Ishikawa (cell line): ENCODE results near the gene TMEM161A.

Source experiments
- CREB1 ChIP-seq: IDR thresholded peaks from 2 replicates; pipeline ENCODE4 v1.6.1; 2012; ENCODE audit warnings: low read depth
- EGR1 ChIP-seq: IDR thresholded peaks from 2 replicates; pipeline ENCODE4 v1.6.1; 2012
- FOXM1 ChIP-seq: IDR thresholded peaks from 2 replicates; pipeline ENCODE4 v1.6.1; 2012; ENCODE audit warnings: low read depth, borderline replicate concordance
- RAD21 ChIP-seq: IDR thresholded peaks from 2 replicates; pipeline ENCODE4 v1.6.1; 2012; ENCODE audit warnings: low read depth
- TAF1 ChIP-seq: IDR thresholded peaks from 2 replicates; pipeline ENCODE4 v1.6.1; 2012; ENCODE audit warnings: low read depth, mild to moderate bottlenecking
- TCF12 ChIP-seq: IDR thresholded peaks from 2 replicates; pipeline ENCODE4 v1.6.1; 2012; ENCODE audit warnings: low read depth
- TEAD4 ChIP-seq: IDR thresholded peaks from 2 replicates; pipeline ENCODE4 v1.6.1; 2012
- ZBTB7A ChIP-seq: IDR thresholded peaks from 2 replicates; pipeline ENCODE4 v1.6.1; 2012; ENCODE audit warnings: low read depth
- TF ChIP-seq, protein P1 (sequence below): IDR thresholded peaks from 2 replicates; pipeline ENCODE4 v1.6.1; 2012
- TF ChIP-seq, protein P2 (sequence below): IDR thresholded peaks from 2 replicates; pipeline ENCODE4 v1.6.1; 2012; ENCODE audit warnings: low read depth, mild to moderate bottlenecking

DNA sequence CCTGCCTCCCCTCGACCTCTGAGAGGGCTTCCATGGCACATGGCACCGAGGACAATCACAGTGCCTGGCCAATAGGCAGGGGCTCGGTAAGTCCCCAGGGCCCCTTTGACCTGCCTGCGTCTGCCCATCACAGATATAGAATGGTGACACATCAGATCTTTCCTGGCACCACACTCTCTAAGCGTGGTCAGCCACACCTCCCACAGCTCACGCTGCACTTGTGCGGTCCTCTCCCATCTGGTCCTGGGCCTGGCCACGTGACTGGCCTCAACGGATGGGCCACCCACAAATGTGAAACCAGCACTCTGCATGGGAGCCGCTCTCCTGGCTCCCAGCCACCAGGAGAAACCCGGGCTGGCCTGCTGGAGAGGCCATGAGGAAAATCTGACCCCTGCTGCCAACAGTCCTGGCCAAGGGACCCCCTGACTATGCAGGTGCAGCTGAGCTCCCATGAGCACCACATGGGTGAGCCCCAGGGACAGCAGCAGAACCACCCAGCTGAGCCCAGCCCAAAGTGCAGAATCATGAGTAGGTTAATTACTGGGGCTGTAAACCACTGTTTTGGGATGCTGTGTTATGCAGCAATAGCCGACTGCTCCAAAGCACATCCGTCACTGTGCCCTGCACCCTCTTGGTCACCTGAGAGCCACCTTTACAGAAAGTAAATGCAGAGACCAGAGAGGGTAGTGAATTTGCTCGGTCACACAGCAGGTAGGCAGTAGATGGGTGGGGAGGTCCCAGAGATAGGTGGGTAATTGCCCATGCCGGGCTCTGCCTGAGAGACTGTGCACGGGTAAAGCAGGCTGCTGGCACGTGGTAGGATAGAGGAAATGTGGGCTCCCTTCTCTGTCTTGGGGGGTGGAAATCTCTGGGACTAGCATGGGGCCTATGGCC lies 41.5 kb upstream of the TMEM161A start:
- TF ChIP-seq, protein P1, sequence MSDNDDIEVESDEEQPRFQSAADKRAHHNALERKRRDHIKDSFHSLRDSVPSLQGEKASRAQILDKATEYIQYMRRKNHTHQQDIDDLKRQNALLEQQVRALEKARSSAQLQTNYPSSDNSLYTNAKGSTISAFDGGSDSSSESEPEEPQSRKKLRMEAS, result no peak
- TF ChIP-seq EGR1, result no peak
- no peak for TF ChIP-seq ZBTB7A
- TF ChIP-seq TCF12, result no peak
- TF ChIP-seq, protein P2, sequence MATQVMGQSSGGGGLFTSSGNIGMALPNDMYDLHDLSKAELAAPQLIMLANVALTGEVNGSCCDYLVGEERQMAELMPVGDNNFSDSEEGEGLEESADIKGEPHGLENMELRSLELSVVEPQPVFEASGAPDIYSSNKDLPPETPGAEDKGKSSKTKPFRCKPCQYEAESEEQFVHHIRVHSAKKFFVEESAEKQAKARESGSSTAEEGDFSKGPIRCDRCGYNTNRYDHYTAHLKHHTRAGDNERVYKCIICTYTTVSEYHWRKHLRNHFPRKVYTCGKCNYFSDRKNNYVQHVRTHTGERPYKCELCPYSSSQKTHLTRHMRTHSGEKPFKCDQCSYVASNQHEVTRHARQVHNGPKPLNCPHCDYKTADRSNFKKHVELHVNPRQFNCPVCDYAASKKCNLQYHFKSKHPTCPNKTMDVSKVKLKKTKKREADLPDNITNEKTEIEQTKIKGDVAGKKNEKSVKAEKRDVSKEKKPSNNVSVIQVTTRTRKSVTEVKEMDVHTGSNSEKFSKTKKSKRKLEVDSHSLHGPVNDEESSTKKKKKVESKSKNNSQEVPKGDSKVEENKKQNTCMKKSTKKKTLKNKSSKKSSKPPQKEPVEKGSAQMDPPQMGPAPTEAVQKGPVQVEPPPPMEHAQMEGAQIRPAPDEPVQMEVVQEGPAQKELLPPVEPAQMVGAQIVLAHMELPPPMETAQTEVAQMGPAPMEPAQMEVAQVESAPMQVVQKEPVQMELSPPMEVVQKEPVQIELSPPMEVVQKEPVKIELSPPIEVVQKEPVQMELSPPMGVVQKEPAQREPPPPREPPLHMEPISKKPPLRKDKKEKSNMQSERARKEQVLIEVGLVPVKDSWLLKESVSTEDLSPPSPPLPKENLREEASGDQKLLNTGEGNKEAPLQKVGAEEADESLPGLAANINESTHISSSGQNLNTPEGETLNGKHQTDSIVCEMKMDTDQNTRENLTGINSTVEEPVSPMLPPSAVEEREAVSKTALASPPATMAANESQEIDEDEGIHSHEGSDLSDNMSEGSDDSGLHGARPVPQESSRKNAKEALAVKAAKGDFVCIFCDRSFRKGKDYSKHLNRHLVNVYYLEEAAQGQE, result no peak
- no peak for TF ChIP-seq TAF1
- TF ChIP-seq CREB1, result no peak
- no peak for TF ChIP-seq TEAD4
- no peak for TF ChIP-seq RAD21
- no peak for TF ChIP-seq FOXM1
